DMS53 treated with DMSO at 0.1 percent for 48 hours (cell line): Measurements from ENCODE around the gene KRT16.
"Not testable (repeated sequence)": the region's sequence is repeated elsewhere in the genome, so short reads cannot be mapped to it uniquely, and the experiment has no call there.

Experiments used
- DNase-seq: peaks from one replicate; lab custom pipeline; 2025; ENCODE audit not compliant: unreplicated experiment; lab: John Stamatoyannopoulos, UW

The KRT16 gene

DNA sequence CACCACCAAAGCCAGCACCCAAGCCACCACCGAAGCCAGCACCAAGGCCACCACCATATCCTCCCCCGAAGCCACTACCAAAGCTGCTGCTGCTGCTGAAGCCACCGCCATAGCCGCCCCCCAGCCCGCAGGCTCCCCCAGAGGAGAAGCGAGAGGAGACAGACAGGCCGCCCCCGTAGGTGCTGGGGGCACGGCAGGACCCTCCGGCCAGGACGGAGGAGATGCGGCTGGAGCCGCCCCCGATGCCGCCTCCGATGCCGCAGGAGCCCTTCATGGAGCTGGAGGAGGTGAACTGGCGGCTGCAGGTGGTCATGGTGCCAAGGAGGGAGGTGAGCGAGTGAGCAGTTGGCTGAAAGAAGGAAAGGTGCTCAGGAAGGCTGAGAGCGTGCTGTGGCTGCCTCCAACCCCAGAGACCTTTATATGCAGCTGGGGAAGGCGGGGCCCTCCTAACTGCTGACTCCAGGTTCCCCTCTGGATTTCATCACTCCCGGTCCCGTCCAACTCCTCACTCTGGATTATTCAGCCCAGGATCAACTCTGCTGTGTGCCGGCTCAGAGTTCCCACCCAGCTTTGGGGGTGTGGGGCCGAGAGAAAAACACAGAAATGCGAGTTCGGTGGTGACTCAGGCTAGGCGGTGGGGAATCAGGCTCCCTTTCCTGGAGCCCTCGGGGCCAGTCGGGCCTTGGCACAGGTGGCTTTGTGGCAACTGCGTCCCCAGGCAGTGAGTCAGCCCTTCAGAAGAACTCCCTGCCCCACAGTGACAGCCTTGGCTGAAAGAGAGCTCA lies at the start of gene KRT16:
Gene KRT16 (minus strand): TSS at position 392 of the 785 bp plus-strand sequence. CDS start 79 bp downstream, at position 313.
- not testable (repeated sequence) for DNase-seq

DNA sequence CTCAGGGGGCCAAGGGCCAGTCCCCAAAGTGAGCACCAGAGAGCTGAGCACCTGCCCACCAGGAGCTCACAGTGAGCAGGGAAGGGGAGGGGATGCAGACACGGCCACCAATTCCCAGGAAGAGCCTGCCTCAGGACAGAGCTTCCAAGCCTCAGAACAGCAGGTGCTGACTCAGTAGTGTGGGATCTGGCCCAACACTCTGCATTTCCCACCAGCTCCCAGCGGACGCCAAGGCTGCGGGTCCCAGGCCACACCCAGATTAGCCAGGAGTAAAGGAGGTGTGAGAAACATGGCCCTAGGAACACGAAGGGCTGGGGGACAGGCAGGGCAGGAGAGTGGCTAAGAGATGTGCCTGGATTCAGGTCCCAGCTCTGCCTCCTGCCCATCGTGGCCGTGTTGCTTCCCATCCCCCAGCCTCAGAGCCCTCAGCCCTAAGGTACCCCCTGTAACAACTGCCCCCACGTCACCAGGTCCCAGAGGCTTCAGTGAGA lies 47.7 kb upstream of the KRT16 start:
- no peak for DNase-seq

DNA sequence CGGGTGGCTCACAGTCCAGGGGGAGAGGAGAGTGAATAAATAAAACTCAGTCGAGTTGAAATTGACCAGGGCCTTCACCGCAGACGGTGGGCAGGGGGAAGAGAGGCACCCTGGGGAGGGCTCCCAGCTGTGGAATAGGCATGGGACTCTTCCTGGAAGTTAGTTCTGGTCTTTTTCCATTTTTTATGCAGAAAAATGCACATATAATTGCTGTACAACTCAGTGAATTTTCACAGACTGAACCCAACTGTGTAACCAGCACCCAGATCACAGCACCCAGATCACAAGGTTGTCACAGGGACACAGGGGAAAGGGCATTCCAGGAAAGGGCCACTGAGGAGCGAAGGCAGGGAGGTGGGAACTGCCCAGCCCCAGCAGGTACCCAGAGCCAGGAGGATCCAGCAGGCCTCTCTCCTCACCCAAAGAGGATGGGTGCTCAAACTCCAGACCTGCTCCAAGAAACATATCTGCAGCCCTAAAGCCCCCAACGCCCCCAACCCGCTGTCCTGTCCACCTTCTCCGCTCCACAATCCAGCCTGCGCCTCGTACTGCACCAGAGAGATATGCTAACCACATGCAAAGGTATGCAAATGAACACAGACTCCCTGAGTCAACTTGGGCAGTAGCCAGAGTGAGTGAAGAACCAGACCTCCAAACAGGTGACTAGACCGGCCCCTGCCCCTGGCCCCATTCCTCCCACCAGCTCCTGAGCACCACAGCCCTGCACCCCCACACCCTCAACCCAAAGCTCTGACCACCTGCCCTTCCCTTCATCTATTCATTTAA lies 47.1 kb upstream of the KRT16 start:
- no peak for DNase-seq

DNA sequence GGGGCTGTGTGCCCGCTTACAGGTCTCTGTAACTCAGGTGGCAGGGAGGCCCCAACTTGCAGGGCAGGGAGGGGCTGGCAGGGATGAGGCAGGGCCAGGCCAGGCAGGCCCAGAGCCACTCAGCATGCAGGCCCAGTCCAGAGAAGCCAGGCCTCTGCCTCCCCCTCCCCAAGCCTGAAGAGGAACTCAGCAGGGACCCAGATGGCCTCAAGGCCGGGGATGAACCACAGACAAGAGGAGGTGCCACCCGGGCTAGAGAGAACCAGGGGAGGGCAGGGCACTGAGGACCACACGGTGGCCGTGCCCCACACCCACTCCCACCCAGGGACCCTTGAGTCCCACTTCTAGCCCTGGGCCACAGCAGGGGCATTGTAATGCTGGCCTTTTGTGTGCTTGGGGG lies 46.3 kb upstream of the KRT16 start:
- DNase-seq = no peak

DNA sequence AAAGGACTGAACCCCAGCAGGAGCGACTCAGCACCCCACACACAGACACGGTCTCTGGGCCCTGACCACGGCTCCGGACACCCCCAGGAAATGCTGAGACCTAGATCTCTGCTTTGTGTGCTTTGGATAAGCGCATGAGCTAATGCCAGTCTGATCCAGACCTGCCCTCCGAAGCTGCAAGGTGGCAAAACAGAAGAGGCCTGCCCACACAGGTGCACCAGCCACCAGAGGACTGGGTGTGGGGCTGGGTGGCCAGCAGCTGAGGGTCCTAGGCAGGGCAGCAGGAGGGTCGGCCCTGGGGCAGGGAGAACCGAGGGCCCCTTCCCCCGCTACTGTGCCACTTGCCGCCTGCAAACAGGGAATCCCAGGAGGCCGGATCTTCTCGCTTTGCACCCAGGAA lies 45.4 kb upstream of the KRT16 start:
- DNase-seq = no peak

DNA sequence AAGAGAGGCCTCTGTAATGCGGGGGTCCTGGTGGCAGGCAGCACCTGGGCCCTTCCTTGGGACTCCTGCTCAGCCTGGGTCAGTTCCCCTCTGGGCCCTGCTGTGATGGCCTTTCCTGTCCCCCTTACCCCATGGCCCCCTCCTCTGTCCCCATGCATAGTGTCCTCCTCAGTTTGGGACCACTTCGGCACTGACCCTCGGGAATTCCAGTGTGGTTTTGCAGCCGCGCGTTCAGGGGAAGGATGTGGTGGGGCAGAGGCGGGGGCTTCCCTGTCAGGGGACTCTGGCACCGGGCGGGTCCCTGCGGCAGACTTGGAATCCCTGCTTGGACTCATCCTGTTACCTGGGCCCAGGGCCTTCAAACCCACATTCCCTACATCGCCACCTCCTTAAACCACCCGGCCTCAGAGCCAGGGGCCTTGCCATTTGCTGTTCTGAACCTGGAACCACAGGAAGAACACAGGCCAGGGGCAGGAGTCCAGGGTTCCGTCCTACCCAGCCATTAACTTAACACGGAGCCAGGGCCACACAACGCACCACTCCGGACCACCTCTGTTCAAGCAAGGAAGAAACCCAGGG lies 44.7 kb upstream of the KRT16 start:
- DNase-seq = no peak

DNA sequence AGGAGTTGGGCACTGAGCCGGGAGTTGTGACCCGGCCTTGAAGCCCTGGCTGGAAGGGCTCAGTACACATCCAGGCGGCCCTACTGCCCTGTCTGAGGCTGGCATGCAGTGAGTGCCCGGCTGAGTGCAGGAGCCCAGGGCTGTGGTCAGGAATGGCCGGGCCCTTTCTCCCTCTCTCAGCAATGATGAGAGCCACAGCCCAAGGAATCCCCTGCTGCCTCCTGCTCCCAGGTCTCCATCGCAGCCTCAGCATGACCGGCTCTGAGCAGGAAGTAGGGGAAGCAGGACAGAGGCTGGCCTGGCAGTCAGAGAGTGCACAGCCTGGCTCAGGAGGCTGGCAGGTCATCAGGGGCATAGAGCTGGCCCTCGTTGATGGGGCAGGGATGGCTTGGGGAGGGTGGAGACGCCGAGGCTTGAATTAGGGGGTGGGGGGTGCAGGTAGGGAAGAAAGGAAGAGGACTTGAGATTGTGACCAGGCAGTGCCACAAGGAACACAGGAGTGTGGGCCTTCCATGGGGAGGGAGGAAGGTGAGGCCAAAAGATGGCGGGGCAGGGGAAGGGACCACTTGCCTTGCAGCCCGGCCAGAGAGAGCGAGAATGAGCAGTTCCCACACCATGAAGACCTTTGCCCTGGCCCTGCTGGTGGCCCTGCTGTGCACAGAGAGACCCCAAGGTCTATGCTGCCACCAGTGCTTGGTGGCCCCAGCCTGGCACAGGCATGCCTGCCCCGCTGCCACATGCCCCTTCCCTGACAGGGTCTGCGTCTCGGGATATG lies 43.9 kb upstream of the KRT16 start:
- no peak for DNase-seq

DNA sequence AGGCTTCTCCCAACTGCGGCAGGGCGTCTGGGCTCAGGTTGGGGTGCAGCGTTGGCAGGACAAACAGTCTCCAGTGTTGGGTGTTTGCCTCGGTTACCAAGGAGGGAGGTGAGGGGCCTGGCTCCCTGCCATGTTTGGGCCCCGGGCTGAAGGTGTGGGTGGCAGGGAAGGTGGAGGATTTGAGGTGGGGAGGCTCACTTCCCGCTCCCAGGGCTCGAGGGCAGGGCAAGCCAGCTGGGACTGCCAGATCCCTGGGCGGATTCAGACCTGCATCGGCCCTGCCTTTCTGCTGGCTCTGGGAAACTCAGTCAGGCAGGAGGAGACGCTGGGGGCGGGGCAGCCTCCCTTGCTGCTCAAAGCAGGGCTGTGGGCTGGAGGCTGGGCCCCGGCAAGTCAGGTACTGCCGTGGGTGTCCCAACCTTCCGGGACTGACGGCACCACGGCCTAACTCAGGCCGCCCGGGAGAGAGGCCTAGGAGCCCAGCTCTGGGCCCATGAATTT lies 43.1 kb upstream of the KRT16 start:
- DNase-seq = no peak

DNA sequence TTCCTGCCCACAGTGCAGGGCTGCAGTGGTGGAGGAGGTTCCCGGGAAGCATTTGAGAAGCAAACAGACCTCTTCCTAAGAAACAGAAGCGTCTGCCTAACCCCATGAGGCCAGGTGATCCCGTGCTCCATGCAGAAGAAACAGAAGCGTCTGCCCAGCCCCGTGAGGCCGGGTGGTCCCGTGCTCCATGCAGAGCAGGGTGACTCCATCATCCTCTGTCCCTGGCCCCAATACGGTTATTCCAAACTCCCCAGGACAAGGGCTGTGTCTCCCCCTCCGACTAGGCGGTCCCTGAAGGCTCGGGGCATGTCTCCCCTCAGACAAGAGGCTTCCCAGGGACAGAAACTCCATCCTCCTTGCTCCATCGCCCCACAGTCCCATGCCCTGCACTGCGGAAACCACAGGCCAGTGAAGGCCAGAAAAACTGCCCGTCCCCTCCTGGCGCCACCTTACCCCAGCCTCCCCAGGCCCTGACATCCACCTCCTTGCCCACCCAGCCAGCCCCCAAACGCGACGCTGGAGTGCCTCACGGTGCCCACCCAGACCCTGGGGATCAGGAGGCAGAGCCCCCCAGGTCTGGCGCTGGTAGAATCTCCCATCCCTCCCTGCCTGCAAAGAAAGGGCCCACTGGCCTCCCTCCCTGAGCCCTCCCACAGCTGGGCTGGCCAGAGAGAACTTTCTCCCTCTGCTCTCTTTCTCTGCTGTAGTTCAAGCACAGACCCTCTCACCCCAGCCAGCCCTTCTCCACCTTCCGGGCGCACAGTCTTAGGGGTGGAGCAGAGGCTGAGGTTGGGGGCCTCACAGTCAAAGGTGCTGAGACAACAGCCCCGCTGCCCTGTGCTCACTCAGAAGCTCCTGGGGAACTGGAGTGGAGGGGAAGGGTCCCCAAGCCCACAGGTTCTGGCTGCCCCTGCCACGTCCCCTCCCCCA lies 42.4 kb upstream of the KRT16 start:
- DNase-seq = no peak

DNA sequence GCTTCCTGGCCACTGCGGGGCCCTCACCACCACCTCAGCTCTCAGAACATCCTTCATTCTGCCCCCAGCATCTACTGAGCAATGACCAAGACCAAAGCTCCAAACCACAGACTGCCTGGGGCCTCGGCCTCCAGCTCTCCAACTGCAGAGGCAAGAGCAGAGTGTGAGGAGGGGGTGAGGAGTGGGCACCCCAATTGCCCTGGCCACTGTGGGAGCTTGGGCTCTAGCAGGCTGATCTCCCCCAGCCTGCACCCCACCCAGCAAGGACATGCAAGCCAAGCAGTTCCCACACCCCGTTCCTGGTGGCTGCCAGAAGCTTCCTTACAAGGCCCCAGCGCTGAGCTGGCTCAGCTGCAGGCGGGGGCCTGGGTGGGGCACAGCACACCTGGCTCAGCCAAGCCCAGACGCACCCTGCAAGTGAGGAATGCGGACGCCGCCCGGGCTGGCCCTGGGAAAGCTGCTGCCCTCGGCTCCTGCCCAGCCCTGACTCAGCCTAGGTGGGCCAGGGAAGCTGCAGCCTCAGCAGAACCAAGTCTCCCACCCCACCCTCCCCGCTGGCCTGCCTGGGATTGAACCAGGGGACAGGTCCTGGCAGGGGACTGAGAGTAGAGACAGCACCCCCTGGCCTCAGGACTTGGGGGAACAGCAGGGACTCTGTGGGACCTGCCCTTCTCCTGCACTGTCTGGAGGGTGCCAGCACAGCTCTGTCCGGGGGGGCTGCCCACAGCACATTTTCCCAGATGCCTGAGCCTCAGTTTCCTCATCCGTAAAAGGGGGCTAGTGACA lies 41.5 kb upstream of the KRT16 start:
- no peak for DNase-seq

DNA sequence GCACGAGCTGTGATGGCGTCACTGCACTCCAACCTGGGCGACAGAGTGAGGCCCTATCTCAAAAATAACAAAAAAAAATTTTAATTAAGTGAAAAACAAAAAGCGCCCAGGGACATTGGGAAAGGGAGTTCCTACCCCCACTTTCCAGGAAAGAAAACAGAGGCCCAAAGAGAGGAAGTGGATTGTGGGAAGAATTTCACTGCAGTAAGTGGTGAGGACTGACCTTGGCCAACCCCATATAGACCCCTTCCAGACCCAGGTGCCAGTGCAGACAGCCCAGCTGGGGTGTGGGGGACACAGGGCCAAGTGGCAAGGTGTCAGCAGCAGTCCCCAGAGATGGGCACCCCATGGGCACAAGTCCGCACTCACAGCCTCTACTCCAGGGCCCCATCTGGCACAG lies 40.9 kb upstream of the KRT16 start:
- DNase-seq = no peak

DNA sequence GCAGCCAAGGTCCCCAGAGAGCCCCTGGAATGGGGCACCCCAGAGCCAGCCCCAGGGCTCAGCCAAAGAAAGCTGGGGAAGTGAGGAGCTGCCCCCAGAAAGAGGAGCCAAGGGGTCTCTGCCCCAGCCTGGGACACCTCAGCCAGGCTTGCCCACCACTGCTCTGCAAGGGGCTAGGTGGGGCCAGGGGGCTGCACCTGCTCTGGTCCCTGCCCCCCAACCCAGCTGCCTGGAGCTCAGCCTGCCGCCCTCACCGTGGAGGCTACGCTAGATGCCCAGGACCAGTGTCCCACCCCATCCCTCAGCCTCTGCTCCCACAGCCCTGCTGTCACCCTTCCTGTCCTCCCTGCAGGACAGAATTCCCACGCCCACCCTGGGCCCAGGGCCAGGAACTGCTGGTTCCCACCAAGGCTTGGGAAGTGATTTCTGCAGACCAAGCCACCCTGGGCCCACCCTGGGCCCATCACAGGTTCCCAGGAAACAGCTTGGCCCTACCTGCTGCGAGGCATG lies 39.9 kb upstream of the KRT16 start:
- no peak for DNase-seq

DNA sequence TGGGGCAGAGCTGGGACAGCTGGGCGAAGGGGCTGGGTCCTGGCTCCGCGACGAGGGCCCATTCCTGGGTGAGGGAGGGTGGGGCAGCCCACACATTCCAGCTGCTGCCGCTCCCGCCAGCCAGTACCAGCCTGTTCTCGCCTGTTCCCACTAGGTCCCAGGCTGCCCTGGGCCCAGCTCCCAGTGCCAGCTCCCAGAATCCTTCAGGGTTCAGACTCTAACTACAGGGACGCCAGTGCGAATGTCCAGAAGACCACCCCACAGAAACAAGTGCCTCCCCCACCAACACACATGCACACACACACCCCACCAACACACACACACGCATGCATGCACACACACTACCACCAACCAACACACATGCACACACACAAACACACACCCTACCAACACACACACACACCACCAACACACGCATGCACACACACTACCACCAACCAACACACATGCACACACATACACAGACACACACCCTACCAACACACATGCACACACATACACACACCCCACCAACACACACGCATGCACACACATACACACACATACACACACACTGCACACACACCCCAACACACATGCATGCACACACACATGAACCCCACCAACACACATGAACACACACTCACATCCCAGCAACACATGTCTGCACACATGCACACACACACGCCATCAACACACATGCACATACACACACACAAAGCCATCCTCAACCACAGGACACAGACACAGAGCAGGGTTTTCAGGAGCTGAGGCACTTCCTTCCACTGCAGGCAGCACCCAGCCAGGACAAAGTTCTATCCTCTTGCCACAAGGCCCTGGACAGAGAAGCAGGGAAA lies 39.3 kb upstream of the KRT16 start:
- no peak for DNase-seq

DNA sequence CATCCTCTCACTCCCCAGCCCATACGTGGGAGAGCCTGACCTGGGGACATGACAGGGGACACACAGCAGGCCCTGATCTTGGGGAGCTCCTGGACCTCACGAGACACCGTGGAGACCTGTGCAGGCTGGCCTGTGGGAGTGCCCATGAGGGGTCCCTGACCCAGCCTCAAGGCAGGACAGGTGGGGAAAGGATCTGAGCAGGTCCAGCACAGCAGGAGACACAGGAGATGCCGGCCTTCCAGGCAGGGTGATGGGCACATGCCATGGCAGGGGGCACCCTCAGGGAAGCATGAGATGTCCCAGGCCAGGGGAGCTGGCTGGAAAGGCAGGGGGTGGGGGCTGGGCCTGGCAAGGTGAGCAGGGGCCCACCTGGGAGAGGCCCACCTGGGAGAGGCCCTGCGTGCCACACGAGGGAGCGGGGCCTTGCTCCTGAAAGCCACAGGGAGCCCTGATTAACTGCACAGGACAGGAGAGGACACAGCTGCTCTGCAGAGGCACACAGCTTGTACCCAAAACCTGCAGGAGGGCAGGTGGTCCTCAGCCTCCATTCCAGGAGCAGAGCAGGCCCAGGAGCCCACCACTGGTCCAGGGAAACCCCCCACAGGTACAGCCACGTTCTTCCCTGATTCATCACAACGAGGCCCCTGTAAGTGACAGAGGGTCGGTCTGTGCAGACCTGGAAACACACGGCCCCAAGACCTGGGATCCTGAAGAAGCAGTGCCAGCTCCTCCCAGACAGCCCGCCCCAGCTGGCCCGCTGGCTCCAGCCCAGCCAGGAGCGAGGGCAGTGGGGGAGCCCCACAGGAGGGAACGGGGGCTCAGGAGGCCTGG lies 38.4 kb upstream of the KRT16 start:
- DNase-seq = no peak

DNA sequence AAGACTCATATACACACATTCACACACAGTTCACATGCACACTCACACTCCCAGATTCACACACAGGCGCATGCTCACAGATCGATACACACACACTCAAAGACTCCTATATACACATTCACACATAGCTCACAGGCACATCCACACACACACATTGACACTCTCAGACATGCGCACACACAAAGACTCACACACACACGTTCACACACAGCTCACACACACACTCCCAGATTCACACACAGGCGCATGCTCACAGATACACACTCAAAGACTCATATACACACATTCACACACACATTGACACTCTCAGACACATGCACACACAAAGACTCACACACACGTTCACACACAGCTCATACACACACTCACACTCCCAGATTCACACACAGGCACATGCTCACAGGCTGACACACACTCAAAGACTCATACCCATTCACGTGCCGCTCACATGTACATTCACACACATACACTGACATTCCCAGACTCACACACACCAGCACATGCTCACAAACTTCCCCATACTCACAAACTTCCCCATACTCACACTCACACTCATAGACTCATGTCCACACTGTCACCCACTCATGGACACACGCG lies 37.5 kb upstream of the KRT16 start:
- DNase-seq = no peak

DNA sequence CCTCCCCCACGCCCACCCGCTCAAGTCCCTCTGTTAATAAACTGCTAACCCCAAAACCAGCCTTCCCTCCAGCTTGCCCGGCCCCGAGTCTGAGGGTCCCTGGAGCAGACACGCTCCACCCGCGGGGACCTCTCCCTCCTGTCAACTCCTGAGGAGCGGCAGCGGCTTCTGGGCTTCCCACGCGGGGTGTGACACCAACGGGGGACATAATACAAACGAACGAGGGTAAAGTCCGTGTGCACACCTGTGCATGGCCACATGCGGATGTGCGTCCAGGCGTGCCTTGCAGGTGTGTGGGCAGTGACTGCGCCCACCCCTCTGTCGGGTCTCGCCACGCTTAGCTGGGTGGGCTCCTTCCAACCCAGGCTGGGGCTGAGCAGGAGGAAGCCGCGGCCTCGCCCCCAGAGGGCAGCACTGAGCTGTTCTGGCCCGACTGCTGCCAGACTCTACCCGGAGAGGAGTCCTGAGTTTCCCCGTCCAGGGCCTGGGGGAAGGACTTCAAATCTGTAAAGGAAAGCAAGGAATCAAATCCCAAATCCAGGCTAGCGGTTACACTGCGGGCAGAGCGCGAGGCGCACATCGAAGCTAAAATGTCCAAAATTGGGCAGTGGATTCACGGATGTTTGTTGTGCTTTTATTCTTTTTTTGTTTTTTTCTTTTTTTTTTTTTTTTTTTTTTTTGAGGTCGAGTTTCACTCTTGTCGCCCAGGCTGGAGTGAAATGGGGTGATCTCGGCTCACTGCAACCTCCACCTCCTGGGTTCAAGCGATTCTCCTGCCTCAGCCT lies 36.0 kb upstream of the KRT16 start:
- DNase-seq = peak; percentile 38
